ENCODE results near the gene B9D1.

Gene B9D1

DNA sequence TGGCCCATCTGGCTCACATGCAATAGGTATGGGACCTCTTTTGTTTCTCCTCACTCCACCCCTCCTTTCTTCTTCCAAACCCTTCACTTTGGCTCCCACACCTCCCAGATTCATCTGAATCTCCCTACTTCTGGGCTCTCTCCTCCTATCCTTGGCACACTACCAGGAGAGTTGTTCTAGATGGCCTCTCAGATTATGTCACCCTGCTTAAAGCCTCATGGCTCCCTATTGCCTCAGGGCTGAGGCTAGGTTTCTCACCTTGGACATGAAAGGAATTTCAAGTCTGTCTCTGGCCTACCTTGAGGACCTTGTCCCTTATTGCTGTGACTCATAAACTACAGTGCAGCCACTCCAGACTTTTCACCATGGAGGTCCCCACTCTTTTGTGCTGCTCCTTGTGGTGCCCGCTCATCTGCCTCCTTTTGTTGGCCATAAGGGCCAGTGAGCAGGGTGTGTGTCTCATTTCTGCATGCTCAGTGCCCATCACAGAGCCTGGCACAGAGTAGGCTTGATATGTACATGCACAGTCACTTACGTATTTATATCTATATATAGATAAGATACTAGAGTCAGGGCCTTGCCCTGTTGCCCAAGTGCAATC is 25.5 kb upstream of the B9D1 start:
- Histone ChIP-seq H3K36me3 (peaks cover 9 to 16% (median 15%) of the 10 kb centered on the region in 3 donors), H3K27ac (peak overlapping the region; percentile 97 to 98), H3K4me3 (no peak overlapping the region), H3K4me1 (peaks cover 9 to 99% (median 96%) of the 10 kb centered on the region in 4 donors), H3K27me3 (no peaks in the 10 kb centered on the region), H3K9me3 (no peaks in the 10 kb centered on the region)
- intact Hi-C loops (cut with DNase I; ENCODE audit: low total_unique reads) = no loop called here
- DNase-seq = peak in 1 of 2 donors; percentile 57
- TF ChIP-seq, protein P1, sequence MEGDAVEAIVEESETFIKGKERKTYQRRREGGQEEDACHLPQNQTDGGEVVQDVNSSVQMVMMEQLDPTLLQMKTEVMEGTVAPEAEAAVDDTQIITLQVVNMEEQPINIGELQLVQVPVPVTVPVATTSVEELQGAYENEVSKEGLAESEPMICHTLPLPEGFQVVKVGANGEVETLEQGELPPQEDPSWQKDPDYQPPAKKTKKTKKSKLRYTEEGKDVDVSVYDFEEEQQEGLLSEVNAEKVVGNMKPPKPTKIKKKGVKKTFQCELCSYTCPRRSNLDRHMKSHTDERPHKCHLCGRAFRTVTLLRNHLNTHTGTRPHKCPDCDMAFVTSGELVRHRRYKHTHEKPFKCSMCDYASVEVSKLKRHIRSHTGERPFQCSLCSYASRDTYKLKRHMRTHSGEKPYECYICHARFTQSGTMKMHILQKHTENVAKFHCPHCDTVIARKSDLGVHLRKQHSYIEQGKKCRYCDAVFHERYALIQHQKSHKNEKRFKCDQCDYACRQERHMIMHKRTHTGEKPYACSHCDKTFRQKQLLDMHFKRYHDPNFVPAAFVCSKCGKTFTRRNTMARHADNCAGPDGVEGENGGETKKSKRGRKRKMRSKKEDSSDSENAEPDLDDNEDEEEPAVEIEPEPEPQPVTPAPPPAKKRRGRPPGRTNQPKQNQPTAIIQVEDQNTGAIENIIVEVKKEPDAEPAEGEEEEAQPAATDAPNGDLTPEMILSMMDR (IDR thresholded peaks at IDR 0.05) = no peak

DNA sequence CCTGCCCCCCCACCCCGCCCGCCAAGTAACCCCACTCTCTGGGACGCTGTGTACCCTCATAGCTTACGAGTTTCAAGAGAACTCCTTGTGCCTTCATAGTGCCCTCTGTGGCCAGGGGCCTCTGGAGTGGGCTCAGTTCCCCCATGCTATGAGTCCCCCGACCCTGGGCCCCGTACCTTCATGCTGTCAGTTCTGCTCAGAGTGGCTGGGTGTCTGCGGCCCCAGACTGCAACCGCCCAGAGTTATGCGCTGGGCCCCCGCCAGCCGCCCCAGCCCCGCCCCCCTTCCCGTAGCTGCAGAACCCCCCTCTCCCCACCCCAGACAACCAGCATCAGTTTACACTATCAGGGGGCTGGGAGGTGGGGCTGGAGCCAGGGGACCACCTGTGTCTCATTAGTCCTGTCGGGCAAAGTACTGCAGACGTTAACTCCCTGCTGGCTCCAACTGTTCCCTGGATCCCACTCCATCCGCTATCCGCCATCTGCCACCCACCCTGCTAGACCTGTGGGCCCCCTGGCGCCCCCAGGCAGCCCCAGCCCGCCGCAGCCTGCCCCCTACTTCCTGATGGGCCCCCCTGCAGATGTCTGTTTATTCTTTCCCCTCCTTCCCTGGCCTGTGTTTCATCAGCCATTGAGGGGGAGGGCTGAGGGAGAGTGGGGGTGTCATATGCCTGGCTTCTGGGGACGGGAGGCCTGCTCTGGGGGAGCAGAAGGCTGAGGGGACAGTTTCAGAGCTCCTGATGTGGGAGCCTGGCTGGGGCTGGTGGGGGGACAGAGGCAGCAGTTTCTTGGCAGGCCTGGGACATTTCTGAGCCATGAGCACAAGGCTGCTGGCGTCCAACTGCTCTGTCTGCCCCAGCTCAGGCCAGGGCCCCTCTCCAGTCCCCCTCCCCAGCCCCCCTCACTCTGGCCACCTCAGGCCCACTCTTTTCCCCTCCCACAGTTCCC is 24.7 kb upstream of the B9D1 start, which contains the start of gene MFAP4:
Gene MFAP4 (minus strand): TSS at position 217 of the 947 bp plus-strand sequence. CDS start 35 bp downstream, at position 182.
- peaks cover 16 to 24% (median 22%) of the 10 kb centered on the region in 3 donors for H3K36me3 ChIP-seq
- TF ChIP-seq, protein P1 (IDR thresholded peaks at IDR 0.05) = no peak
- peaks cover 9 to 99% (median 95%) of the 10 kb centered on the region in 4 donors for H3K4me1 ChIP-seq
- no peaks in the 10 kb centered on the region for H3K27me3 ChIP-seq
- peak within 1 kb of the TSS; percentile 97 to 98 for H3K27ac ChIP-seq
- peak; percentile 79 to 92 for DNase-seq
- intact Hi-C loops (cut with DNase I; ENCODE audit: low total_unique reads) = no loop called here
- H3K4me3 ChIP-seq = peak within 1 kb of the TSS; percentile 44 to 45
- H3K9me3 ChIP-seq = no peaks in the 10 kb centered on the region

DNA sequence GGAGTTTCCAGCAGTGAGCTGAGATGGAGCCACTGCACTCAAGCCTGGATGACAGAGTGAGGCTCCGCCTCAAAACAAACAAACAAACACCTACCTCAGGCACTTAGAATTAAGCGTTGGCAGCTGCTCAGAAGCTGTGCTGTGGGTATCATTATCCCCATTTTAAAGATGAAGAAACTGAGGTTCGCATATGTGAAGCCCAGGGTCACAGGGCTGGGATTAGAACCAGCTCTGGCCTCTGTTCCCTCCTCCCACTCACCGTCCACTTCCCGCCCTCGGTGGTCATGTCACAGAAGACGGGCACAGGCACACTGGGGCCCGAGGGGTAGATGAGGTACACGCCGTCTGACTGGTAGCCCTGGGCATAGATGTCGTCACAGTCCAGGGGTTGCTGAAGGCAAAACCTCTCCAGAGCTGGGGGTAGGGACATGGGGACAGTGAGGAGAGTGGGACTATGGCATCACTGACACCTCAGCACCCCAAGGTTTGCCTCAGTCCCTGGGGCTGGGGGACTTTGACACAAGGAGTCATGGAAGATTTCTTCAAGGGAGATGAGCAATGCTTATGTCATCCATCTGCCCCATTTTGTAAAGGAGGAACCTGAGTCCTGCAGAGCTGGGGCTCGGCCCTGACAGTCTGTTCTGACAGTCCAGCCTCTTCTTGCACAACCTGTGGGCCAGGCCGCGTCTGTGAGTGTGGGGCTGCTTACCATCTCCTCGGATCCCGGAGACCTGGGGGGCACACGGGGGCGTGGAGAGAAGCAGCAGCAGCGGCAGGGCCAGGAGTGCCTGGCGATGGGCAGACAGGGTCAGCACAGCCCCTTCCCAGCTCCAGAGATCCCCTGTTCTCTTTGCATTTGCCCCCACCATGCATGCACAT is 23.8 kb upstream of the B9D1 start:
- H3K36me3 ChIP-seq = peaks cover 26 to 33% (median 32%) of the 10 kb centered on the region in 3 donors
- peak; percentile 87 to 88 for DNase-seq
- H3K27ac ChIP-seq = peak overlapping the region; percentile 97 to 98
- peaks cover 9 to 99% (median 95%) of the 10 kb centered on the region in 4 donors for H3K4me1 ChIP-seq
- intact Hi-C loops (cut with DNase I; ENCODE audit: low total_unique reads) = no loop called here
- no peaks in the 10 kb centered on the region for H3K27me3 ChIP-seq
- peak overlapping the region; percentile 44 to 45 for H3K4me3 ChIP-seq
- TF ChIP-seq, protein P1 (IDR thresholded peaks at IDR 0.05) = no peak
- H3K9me3 ChIP-seq = no peaks in the 10 kb centered on the region

DNA sequence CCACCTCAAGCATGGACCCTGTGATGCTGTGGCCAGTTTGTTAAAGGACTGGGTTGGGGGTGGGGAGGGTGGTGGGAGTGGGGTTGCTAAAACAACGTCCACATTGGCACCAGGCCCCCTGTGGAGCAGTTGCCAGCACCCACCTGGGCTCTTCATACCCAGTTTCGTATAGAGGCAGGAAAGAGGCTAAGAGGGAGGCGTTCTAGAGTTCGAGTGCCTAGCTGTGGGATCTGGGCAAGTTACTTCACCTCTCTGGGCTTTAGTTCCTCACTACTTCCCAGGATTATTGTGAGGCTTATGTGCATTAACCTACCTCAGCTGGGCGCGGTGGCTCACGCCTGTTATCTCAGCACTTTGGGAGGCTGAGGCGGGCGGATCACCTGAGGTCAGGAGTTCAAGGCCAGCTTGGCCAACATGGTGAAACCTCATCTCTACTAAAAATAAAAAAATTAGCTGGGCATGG is 23.0 kb upstream of the B9D1 start:
- H3K36me3 ChIP-seq = peaks cover 33 to 41% (median 39%) of the 10 kb centered on the region in 3 donors
- H3K27me3 ChIP-seq = no peaks in the 10 kb centered on the region
- peak overlapping the region; percentile 97 to 98 for H3K27ac ChIP-seq
- intact Hi-C loops (cut with DNase I; ENCODE audit: low total_unique reads) = no loop called here
- peak in 1 of 2 donors; percentile 66 for DNase-seq
- H3K9me3 ChIP-seq = no peaks in the 10 kb centered on the region
- H3K4me1 ChIP-seq = peaks cover 9 to 95% (median 90%) of the 10 kb centered on the region in 4 donors
- peak overlapping the region; percentile 44 to 45 for H3K4me3 ChIP-seq
- TF ChIP-seq, protein P1 (IDR thresholded peaks at IDR 0.05) = no peak

All from tibial artery (tissue), 4 donors.